Large intestine (tissue), 3 donors: Measurements from ENCODE around the gene LPIN3. TPM values are rescaled to one million over a fixed set of nuclear protein-coding genes. Genes with fewer than 3 reads are reported as not detected.
A peak's percentile ranks its signal among the peaks of the same experiment; 100 is the strongest.

Source experiments
- DNase-seq, 2 donors: peaks; one replicate each; pipeline versions ENCODE4 v3.0.0 to v3.0.0-alpha.2; 2013
- H3K27ac ChIP-seq: one replicate; pipeline ENCODE4 v1.5.1; 2013; ENCODE audit warnings: low read length
- H3K27me3 ChIP-seq: 2 replicates; pipeline ENCODE4 v1.6.1; 2013; ENCODE audit warnings: low read length; ENCODE audit not compliant: control insufficient read depth, insufficient read depth
- H3K36me3 ChIP-seq: 2 replicates; pipeline ENCODE4 v1.6.1; 2013; ENCODE audit warnings: low read length; ENCODE audit not compliant: control insufficient read depth, insufficient read depth
- H3K4me1 ChIP-seq: one replicate; pipeline ENCODE4 v1.6.1; 2013; ENCODE audit warnings: low read length; ENCODE audit not compliant: control insufficient read depth, insufficient read depth
- H3K4me3 ChIP-seq: one replicate; pipeline ENCODE4 v1.5.1; 2013; ENCODE audit warnings: low read length
- H3K9me3 ChIP-seq: one replicate; pipeline ENCODE4 v1.6.1; 2013; ENCODE audit warnings: mild to moderate bottlenecking, low read depth, low read length, moderate library complexity; ENCODE audit not compliant: control insufficient read depth
- WGBS: methylation state at CpG from one replicate; pipeline ENCODE4 v1.1.5; 2013; ENCODE audit warnings: low lambda C conversion rate; ENCODE audit not compliant: insufficient coverage; 5-methylcytosine and 5-hydroxymethylcytosine counted together
- polyA plus RNA-seq: library from polyadenylated mRNA; unstranded; fragments of 120-200 nt; gene quantifications from one replicate; pipeline ENCODE4 v1.2.1, GENCODE V29; 2013

The LPIN3 gene
- polyA plus RNA-seq, 1 donor = 54.5 TPM

- H3K9me3 ChIP-seq = no peaks in the 10 kb centered on the region
- peaks cover 65% of the 10 kb centered on the region for H3K36me3 ChIP-seq
- no CpG with 5 or more reads among the region's 7 CpGs for WGBS
- peaks cover 10% of the 10 kb centered on the region for H3K4me1 ChIP-seq
- no peak overlapping the region for H3K27ac ChIP-seq
- H3K4me3 ChIP-seq = no peak overlapping the region
- H3K27me3 ChIP-seq = peaks cover 3% of the 10 kb centered on the region
- DNase-seq = peak; percentile 44 to 74
Observed at GRCh38 chr20:41358717-41359116, 18.1 kb downstream of the LPIN3 start.

GRCh38 chr20:41359541-41360011 is 19.0 kb downstream of the LPIN3 start:
- H3K36me3 ChIP-seq = peaks cover 57% of the 10 kb centered on the region
- no peak overlapping the region for H3K4me3 ChIP-seq
- H3K27me3 ChIP-seq = peaks cover 12% of the 10 kb centered on the region
- no peak overlapping the region for H3K27ac ChIP-seq
- no CpG with 5 or more reads among the region's 9 CpGs for WGBS
- no peak for DNase-seq
- H3K4me1 ChIP-seq = peaks cover 10% of the 10 kb centered on the region
- H3K9me3 ChIP-seq = no peaks in the 10 kb centered on the region

- peaks cover 44% of the 10 kb centered on the region for H3K36me3 ChIP-seq
- H3K27me3 ChIP-seq = peaks cover 27% of the 10 kb centered on the region
- peaks cover 10% of the 10 kb centered on the region for H3K4me1 ChIP-seq
- H3K9me3 ChIP-seq = no peaks in the 10 kb centered on the region
- no peak for DNase-seq
- no CpG with 5 or more reads among the region's 22 CpGs for WGBS
- H3K27ac ChIP-seq = no peak overlapping the region
- H3K4me3 ChIP-seq = no peak overlapping the region
Observed at GRCh38 chr20:41360831-41361756, 20.5 kb downstream of the LPIN3 start.

- Histone ChIP-seq H3K27ac (no peak overlapping the region), H3K27me3 (peaks cover 30% of the 10 kb centered on the region), H3K4me3 (no peak overlapping the region), H3K9me3 (no peaks in the 10 kb centered on the region), H3K36me3 (peaks cover 35% of the 10 kb centered on the region), H3K4me1 (peaks cover 10% of the 10 kb centered on the region)
- DNase-seq = no peak
- WGBS = no CpG with 5 or more reads among the region's 45 CpGs
Observed at GRCh38 chr20:41361757-41362747, 21.4 kb downstream of the LPIN3 start.

GRCh38 chr20:41362748-41363140 is 22.1 kb downstream of the LPIN3 start:
- H3K27ac ChIP-seq = no peak overlapping the region
- peaks cover 28% of the 10 kb centered on the region for H3K36me3 ChIP-seq
- no peaks in the 10 kb centered on the region for H3K9me3 ChIP-seq
- WGBS = no CpG with 5 or more reads among the region's 5 CpGs
- peaks cover 37% of the 10 kb centered on the region for H3K27me3 ChIP-seq
- peaks cover 10% of the 10 kb centered on the region for H3K4me1 ChIP-seq
- H3K4me3 ChIP-seq = no peak overlapping the region
- DNase-seq = no peak

GRCh38 chr20:41363601-41364000 is 23.0 kb downstream of the LPIN3 start:
- Histone ChIP-seq H3K4me1 (peaks cover 3% of the 10 kb centered on the region), H3K36me3 (peaks cover 20% of the 10 kb centered on the region), H3K27me3 (peaks cover 42% of the 10 kb centered on the region), H3K9me3 (no peaks in the 10 kb centered on the region), H3K27ac (no peak overlapping the region), H3K4me3 (no peak overlapping the region)
- no CpG with 5 or more reads among the region's 7 CpGs for WGBS
- no peak for DNase-seq

GRCh38 chr20:41364236-41364855 is 23.7 kb downstream of the LPIN3 start:
- no peak overlapping the region for H3K27ac ChIP-seq
- no peak overlapping the region for H3K4me3 ChIP-seq
- no CpG with 5 or more reads among the region's 13 CpGs for WGBS
- no peaks in the 10 kb centered on the region for H3K4me1 ChIP-seq
- H3K27me3 ChIP-seq = peaks cover 42% of the 10 kb centered on the region
- DNase-seq = no peak
- no peaks in the 10 kb centered on the region for H3K9me3 ChIP-seq
- peaks cover 18% of the 10 kb centered on the region for H3K36me3 ChIP-seq

GRCh38 chr20:41364967-41365765 is 24.5 kb downstream of the LPIN3 start:
- H3K27me3 ChIP-seq = peaks cover 42% of the 10 kb centered on the region
- DNase-seq = no peak
- H3K9me3 ChIP-seq = no peaks in the 10 kb centered on the region
- WGBS = 80% methylated on average over 1 of the region's 19 CpGs
- no peak overlapping the region for H3K27ac ChIP-seq
- peaks cover 12% of the 10 kb centered on the region for H3K36me3 ChIP-seq
- no peak overlapping the region for H3K4me3 ChIP-seq
- no peaks in the 10 kb centered on the region for H3K4me1 ChIP-seq

- H3K36me3 ChIP-seq = peaks cover 6% of the 10 kb centered on the region
- H3K27ac ChIP-seq = no peak overlapping the region
- WGBS = no CpG with 5 or more reads among the region's 76 CpGs
- peaks cover 3% of the 10 kb centered on the region for H3K9me3 ChIP-seq
- H3K4me1 ChIP-seq = no peaks in the 10 kb centered on the region
- H3K27me3 ChIP-seq = peaks cover 42% of the 10 kb centered on the region
- peak overlapping the region; percentile 16 for H3K4me3 ChIP-seq
- DNase-seq = peak in 1 of 2 donors; percentile 32
Observed at GRCh38 chr20:41365777-41366545, 25.3 kb downstream of the LPIN3 start.
